NK-92 (cell line): ENCODE measurements around the gene DDX49.
"Not testable (repeated sequence)": the region's sequence is repeated elsewhere in the genome, so short reads cannot be mapped to it uniquely, and the experiment has no call there.

Source experiments
- DNase-seq: peaks from one replicate; lab custom pipeline; 2025; ENCODE audit not compliant: unreplicated experiment; lab: John Stamatoyannopoulos, UW

The DDX49 gene

GRCh38 chr19:18895038-18895823, 24.3 kb upstream of the DDX49 start:
- no peak for DNase-seq

DNA sequence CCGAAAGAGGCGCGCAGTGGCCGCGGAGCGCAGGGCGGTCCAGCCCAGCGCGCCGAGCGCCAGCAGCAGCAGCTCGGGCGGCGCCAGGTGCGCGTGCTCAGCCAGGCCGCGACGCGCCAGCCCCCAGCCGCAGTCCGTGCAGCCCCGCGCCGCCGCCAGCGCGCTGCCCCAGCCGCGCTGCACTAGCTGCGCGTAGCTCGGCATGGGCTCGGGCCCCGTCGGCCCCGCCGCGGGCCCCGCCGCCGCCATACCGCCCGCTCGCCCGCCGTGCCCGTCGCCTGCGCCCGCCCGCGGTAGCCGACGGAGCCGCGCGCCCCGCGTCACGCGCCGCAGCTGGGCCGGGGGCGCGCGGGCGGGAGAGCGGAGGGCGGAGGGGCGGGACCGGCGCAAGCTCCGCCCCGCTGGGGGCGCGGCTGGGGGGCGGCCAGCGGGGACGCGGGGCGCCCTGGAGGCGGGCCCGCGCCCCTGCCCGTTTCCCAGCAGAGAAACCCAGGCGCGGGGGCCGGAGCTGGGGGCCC, 23.6 kb upstream of the DDX49 start, which contains the start of gene CERS1:
Gene CERS1 (minus strand): TSS at position 335 of the 518 bp plus-strand sequence. CDS start 86 bp downstream, at position 249.
- no peak for DNase-seq

- no peak for DNase-seq
These were observed 23.1 kb upstream of the DDX49 start for GRCh38 chr19:18896421-18896841.

DNA sequence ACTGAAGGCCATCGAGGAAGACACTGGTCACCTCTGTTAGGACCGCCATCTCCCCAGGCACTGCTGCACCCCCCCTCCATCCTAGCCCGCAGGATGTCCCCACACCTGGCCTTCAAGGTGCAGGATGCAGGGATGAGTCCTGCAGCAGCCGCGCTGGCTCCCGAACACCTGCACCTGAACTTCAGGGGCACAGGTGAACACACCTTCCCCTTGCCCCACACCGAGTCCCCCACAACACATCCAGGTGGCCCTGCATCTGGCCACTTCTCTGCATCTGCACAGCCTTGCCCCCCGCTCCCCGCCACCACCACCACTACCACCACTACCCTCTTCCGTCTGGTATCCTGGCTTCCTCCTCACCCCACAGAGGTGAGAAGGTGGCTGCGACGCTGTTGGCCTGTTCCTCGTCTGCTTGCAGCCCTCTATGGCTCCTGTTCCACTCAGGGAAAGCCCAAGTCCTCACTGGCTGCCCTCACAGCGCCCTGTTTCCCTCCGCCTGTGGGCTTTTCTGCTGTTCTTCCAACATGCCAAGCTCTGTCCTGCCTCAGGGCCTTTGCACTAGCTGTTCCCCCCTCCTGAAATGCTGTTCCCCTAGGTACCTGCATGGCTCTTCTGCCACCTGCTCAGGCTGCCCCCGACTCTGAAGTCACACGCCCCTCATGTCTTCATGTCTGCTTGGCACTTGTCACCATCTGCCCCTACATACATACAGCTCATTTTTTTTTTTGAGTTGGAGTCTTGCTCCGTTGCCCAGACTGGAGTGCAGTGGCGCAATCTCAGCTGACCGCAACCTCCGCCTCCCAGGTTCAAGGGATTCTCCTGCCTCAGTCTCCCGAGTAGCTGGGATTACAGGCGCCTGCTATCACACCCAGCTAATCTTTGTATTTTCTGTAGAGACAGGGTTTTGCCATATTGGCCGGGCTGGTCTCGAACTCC, 22.2 kb upstream of the DDX49 start:
- DNase-seq: no peak

DNA sequence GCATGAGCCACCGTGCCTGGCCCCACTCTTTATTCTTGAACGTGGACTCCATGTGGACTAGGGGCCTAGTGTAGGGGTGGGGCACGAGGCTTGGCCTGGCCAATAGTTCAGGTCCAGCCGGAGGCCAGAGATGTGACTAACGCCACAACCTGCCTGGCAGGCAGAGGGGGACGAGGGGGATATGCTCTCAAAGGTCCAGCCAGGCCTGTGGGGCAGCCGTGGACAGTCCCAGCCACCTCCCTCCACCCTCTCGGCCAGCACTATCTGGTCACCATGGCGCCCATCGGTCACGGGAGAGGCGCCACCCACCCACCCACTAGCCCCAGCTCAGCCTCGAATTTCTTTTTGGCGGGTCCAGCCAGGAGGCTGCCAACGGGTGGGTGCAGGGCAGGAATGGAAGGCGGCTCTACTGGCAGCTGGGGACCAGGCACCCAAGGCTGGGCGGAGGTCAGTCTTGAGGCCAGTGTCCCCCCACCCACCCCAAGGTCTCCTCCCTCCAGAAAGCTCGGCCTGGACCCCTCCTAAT, 21.4 kb upstream of the DDX49 start:
- no peak for DNase-seq

DNA sequence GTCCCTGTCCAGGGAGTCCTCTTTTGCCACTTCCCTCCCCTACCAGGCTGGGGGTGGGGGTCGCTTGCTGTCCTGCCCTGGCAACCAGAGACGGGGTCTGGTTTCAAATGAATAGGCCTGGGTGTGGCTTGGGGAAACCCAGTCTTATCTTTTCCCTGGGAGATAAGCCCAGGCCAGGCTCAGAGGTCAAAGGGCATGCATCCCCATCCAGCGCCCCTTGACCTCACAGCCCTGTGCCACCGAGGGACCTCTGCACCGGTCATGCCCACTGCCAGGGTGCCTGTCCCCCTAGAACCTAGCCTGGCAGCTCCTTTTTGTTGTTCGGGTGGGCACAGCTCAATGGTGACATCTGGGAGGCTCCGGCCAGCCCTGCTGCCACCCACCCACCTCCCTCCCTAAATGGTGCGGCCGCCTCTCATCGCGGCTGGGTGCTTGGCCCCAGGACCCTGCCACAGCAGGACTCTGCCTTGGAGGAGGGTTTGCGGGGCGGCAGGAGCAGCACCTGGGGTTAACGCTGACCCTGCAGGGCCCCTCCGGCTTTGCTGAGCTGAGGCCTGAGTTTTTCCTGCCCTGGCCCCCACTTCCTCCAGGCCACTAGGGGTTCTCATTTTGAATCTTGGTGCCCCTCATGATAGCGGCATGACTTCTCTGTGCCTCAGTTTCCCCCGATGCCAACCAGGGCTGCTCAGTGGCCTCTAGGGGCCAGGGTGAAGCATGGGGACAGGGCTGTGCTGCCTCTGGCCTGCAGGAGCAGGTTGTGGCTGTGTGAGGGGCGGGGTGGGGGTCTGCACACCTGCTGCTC, 20.7 kb upstream of the DDX49 start:
- no peak for DNase-seq

- no peak for DNase-seq
These were observed 19.6 kb upstream of the DDX49 start for GRCh38 chr19:18899624-18900560.

DNA sequence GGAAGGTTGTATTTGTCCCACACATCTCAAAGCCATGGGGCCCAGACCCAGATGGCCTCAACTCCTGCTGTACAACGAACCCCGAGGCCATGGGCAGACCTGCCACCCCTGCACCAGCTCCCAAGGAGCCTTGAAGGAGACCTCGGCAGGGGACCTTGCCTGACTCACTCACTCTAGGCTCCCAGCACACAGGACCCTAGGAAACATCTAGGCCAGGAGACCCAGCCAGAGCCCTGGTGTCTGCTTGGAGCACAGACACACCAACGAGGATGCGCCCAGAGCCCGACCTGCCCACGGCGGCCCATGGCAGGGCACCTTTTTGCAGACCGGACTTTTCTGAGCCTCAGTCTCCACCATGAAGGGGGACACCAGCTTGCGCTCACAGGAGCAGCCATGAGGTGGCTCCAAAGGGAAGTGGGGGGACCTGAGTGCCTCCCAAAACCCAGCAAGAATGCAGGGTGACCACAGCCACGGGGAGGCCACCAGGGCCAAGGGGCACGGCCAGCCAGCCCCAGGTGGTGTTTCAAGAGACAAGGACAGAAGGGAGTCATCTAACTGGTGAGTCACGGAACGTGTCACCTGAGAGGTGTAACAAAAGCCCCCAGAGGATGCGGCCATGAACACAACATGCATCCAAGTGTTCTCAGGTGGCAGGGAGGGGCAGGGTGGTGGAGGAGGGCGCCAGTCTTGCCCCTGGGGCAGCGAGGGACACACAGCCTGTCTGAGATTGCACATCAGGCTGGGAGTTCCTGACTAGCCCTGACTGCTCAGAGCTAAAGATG, 18.6 kb upstream of the DDX49 start:
- DNase-seq: no peak

DNA sequence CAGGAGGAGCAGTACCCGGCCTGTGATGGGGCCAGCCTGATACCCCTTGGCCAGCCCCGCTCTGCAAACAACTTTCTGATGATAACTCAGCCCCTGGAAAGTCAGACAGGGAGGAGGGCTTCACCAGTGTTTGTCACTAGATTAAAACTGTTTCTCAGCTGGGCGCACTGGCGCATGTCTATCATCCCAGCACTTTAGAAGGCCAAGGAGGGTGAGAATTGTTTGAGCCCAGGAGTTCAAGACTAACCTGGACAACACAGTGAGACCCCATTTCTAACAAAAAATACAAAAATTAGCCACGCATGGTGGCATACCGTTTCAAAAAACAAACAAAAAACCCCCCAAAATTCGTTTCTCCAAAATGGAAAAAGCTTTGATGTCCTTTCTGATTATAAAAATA, 18.0 kb upstream of the DDX49 start:
- no peak for DNase-seq

GRCh38 chr19:18902519-18902918, 17.0 kb upstream of the DDX49 start:
- not testable (repeated sequence) for DNase-seq

GRCh38 chr19:18903156-18904037, 16.1 kb upstream of the DDX49 start:
- DNase-seq: no peak

GRCh38 chr19:18904334-18905057, 15.0 kb upstream of the DDX49 start:
- no peak for DNase-seq

DNA sequence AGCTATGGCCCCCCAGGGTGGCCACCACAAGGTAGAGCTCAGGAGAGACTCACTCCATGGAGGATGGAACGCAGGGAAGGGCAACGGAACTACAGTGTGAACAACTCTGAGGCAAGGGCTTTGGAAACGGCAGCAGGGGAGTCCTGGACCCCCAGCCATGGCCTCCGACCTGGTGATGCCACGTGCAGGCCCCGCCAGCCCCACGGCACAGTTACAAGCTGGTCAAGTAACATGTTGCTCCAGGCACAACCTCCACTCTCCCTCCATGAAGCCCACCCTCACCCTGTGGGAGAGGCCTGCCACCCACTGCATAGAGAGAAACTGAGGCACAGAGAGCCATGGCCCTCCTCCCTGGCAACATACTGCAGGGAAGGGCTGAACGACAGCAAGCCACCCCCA, 14.5 kb upstream of the DDX49 start:
- DNase-seq: no peak

GRCh38 chr19:18905513-18906236, 13.8 kb upstream of the DDX49 start:
- no peak for DNase-seq

- DNase-seq: no peak
These were observed 12.7 kb upstream of the DDX49 start for GRCh38 chr19:18906605-18907519.
